Gastroesophageal sphincter (tissue), 4 donors: ENCODE results near the gene IGIP. TPM values are rescaled to one million over a fixed set of nuclear protein-coding genes. Genes with fewer than 3 reads are reported as not detected.

Experiments used
- ATAC-seq: fragments of 150-250 bp; one replicate; pipeline ENCODE4 v1.9.1; 2016; ENCODE audit warnings: mild to moderate bottlenecking, moderate library complexity
- H3K27ac ChIP-seq, 4 donors: fragments of 200-600 bp; sonication (generic) in 3 of 4; 1 replicate in 3 of 4; 2 replicates in 1 of 4; pipeline ENCODE4 v1.5.1; 2016 to 2019
- H3K27me3 ChIP-seq: fragments of 200-600 bp; sonication (generic); one replicate; pipeline ENCODE4 v1.5.1; 2019
- H3K36me3 ChIP-seq, 2 donors: fragments of 200-600 bp; sonication (generic); one replicate each; pipeline ENCODE4 v1.5.1; 2019; ENCODE audit warnings: control low read depth in 1 of 2
- H3K4me1 ChIP-seq, 3 donors: fragments of 200-600 bp; sonication (generic); 1 replicate in 2 of 3; 2 replicates in 1 of 3; pipeline ENCODE4 v1.5.1; 2016 to 2019; ENCODE audit warnings: control low read depth in 2 of 3
- H3K4me3 ChIP-seq, 2 donors: fragments of 200-600 bp; sonication (generic); one replicate each; pipeline ENCODE4 v1.5.1; 2019; ENCODE audit warnings: mild to moderate bottlenecking in 1 of 2, moderate library complexity in 1 of 2
- H3K9me3 ChIP-seq, 3 donors: fragments of 200-600 bp; sonication (generic); one replicate each; pipeline ENCODE4 v1.5.1; 2017 to 2019; ENCODE audit warnings: control low read depth in 2 of 3
- CTCF ChIP-seq, 4 experiments: fragments of 200-600 bp in 2 of 4; fragments of 450-650 bp in 2 of 4; sonication (generic) in 1 of 4; IDR thresholded peaks; one replicate each; pipeline ENCODE4 v1.5.1; 2017 to 2019; ENCODE audit warnings: antibody characterized with exemption in 4 of 4, mild to moderate bottlenecking in 2 of 4, moderate library complexity in 2 of 4
- EP300 ChIP-seq: sonication (generic); formaldehyde crosslinking; IDR thresholded peaks from one replicate; pipeline ENCODE4 v1.6.1; 2017; ENCODE audit warnings: antibody characterized with exemption, mild to moderate bottlenecking
- POLR2A ChIP-seq, 2 donors: fragments of 450-650 bp; IDR thresholded peaks; one replicate each; pipeline ENCODE4 v1.6.1; 2017; ENCODE audit warnings: antibody characterized with exemption in 2 of 2, mild to moderate bottlenecking in 2 of 2, moderate library complexity in 1 of 2
- POLR2AphosphoS5 ChIP-seq: sonication (generic); formaldehyde crosslinking; IDR thresholded peaks from one replicate; pipeline ENCODE4 v1.6.1; 2017; ENCODE audit warnings: antibody characterized with exemption
- WGBS, 2 donors: methylation state at CpG; one replicate each; pipeline ENCODE4 v1.1.5; 2018; ENCODE audit warnings: low coverage in 1 of 2; 5-methylcytosine and 5-hydroxymethylcytosine counted together
- total RNA-seq, 4 donors: library from RNA; depleted of rRNA; stranded (reverse); fragments of >200 nt; gene quantifications; one replicate each; pipeline ENCODE4 v1.1.0, GENCODE V29; 2016

The IGIP gene
- total RNA-seq, 4 donors from 2014 or later, result 26.0 to 36.6 (median 28.7) TPM

GRCh38 chr5:140135127-140135526, 9.4 kb downstream of the IGIP start:
- no peak for ATAC-seq
- no peak overlapping the region for H3K4me3 ChIP-seq
- peaks cover 0 to 26% (median 6%) of the 10 kb centered on the region in 3 donors for H3K4me1 ChIP-seq
- H3K27me3 ChIP-seq, result no peaks in the 10 kb centered on the region
- H3K27ac ChIP-seq, result no peak overlapping the region
- H3K36me3 ChIP-seq, result no peaks in the 10 kb centered on the region
- TF ChIP-seq EP300 (no peak), POLR2AphosphoS5 (no peak), POLR2A (IDR thresholded peaks at IDR 0.05) (no peak), CTCF (IDR thresholded peaks at IDR 0.05) (no peak)
- H3K9me3 ChIP-seq, result no peaks in the 10 kb centered on the region

GRCh38 chr5:140136624-140137023, 10.9 kb downstream of the IGIP start:
- H3K4me1 ChIP-seq, result peaks cover 0 to 37% (median 15%) of the 10 kb centered on the region in 3 donors
- no peak overlapping the region for H3K4me3 ChIP-seq
- ATAC-seq, result no peak
- H3K27me3 ChIP-seq, result no peaks in the 10 kb centered on the region
- H3K27ac ChIP-seq, result no peak overlapping the region
- 100% methylated on average over 1 of the region's 1 CpG; no CpG with 5 or more reads in 1 of the 2 donors for WGBS, 2 donors
- H3K9me3 ChIP-seq, result no peaks in the 10 kb centered on the region
- no peaks in the 10 kb centered on the region for H3K36me3 ChIP-seq
- TF ChIP-seq POLR2AphosphoS5 (no peak), POLR2A (IDR thresholded peaks at IDR 0.05) (no peak), EP300 (no peak), CTCF (IDR thresholded peaks at IDR 0.05) (no peak)

- TF ChIP-seq CTCF (IDR thresholded peaks at IDR 0.05) (no peak), POLR2AphosphoS5 (no peak), EP300 (no peak), POLR2A (IDR thresholded peaks at IDR 0.05) (no peak)
- Histone ChIP-seq H3K9me3 (no peaks in the 10 kb centered on the region), H3K4me3 (no peak overlapping the region), H3K4me1 (peaks cover 0 to 46% (median 15%) of the 10 kb centered on the region in 3 donors), H3K36me3 (no peaks in the 10 kb centered on the region), H3K27me3 (no peaks in the 10 kb centered on the region), H3K27ac (no peak overlapping the region)
- no peak for ATAC-seq
- WGBS, 2 donors, result 71% methylated on average over 2 of the region's 3 CpGs; no CpG with 5 or more reads in 1 of the 2 donors
Measured at GRCh38 chr5:140140435-140140834, 14.7 kb downstream of the IGIP start.

GRCh38 chr5:140141241-140141640, 15.5 kb downstream of the IGIP start:
- TF ChIP-seq POLR2AphosphoS5 (peak; percentile 24), POLR2A (IDR thresholded peaks at IDR 0.05) (no peak)
- ATAC-seq, result peak; percentile 74
- Histone ChIP-seq H3K27ac (peak overlapping the region in 1 of 4 donors; percentile 44), H3K27me3 (no peaks in the 10 kb centered on the region), H3K4me1 (peaks cover 0 to 54% (median 22%) of the 10 kb centered on the region in 3 donors), H3K36me3 (no peaks in the 10 kb centered on the region), H3K9me3 (no peaks in the 10 kb centered on the region), H3K4me3 (no peak overlapping the region)

GRCh38 chr5:140142246-140142645, 16.5 kb downstream of the IGIP start:
- Histone ChIP-seq H3K27ac (peak overlapping the region in 1 of 4 donors; percentile 44), H3K4me3 (no peak overlapping the region), H3K9me3 (no peaks in the 10 kb centered on the region), H3K27me3 (no peaks in the 10 kb centered on the region), H3K4me1 (peaks cover 0 to 59% (median 26%) of the 10 kb centered on the region in 3 donors), H3K36me3 (no peaks in the 10 kb centered on the region)
- TF ChIP-seq CTCF (IDR thresholded peaks at IDR 0.05) (no peak), POLR2AphosphoS5 (no peak), EP300 (no peak), POLR2A (IDR thresholded peaks at IDR 0.05) (no peak)
- no peak for ATAC-seq
- WGBS, 2 donors, result 78 to 80% methylated on average over 1 to 3 of the region's 5 CpGs
